ENCODE data around the gene PACSIN2.

DNA sequence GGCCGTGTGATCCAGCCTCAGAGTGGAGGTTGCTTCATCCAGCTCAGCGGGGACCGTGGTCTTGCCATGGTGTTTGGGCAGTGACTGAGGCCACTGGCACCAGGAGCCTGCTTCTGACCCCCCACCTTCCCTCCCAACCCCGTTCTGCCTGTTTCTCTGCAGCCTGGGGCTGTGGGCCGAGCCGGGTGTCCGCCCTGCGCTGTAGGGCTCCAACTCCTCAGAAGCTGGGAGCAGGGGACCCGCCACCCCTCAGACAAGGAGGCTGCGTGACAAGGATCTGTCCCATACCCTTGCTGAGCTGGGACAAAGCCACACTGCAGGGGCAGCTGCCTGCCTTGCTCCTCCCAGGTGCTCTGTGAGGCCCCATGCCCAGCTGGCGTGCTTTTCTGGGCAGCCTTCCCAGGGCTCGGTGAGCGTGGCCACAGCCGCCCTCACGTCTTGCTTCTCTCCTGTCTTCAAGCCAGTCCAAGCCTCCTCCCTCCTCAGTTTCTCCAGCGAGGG, 146.1 kb downstream of the PACSIN2 start:
- TF ChIP-seq, protein P1, sequence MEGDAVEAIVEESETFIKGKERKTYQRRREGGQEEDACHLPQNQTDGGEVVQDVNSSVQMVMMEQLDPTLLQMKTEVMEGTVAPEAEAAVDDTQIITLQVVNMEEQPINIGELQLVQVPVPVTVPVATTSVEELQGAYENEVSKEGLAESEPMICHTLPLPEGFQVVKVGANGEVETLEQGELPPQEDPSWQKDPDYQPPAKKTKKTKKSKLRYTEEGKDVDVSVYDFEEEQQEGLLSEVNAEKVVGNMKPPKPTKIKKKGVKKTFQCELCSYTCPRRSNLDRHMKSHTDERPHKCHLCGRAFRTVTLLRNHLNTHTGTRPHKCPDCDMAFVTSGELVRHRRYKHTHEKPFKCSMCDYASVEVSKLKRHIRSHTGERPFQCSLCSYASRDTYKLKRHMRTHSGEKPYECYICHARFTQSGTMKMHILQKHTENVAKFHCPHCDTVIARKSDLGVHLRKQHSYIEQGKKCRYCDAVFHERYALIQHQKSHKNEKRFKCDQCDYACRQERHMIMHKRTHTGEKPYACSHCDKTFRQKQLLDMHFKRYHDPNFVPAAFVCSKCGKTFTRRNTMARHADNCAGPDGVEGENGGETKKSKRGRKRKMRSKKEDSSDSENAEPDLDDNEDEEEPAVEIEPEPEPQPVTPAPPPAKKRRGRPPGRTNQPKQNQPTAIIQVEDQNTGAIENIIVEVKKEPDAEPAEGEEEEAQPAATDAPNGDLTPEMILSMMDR (IDR thresholded peaks at IDR 0.05; ENCODE audit: low read depth, low read length) = no peak
- no peak for TF ChIP-seq POLR2A (IDR thresholded peaks at IDR 0.05; ENCODE audit: extremely low read depth, insufficient read length)
